HG03439 (cell line): ENCODE measurements around the gene SPAG7.
"Not testable (repeated sequence)": the region's sequence is repeated elsewhere in the genome, so short reads cannot be mapped to it uniquely, and the experiment has no call there.

ENCODE experiments used
- ATAC-seq: cut with Tn5 transposase; IDR thresholded peaks from one replicate; pipeline ENCODE4 v1.9.1; 2021; ENCODE audit warnings: mild to moderate bottlenecking, moderate library complexity; ENCODE audit not compliant: unreplicated experiment

SPAG7 gene

DNA sequence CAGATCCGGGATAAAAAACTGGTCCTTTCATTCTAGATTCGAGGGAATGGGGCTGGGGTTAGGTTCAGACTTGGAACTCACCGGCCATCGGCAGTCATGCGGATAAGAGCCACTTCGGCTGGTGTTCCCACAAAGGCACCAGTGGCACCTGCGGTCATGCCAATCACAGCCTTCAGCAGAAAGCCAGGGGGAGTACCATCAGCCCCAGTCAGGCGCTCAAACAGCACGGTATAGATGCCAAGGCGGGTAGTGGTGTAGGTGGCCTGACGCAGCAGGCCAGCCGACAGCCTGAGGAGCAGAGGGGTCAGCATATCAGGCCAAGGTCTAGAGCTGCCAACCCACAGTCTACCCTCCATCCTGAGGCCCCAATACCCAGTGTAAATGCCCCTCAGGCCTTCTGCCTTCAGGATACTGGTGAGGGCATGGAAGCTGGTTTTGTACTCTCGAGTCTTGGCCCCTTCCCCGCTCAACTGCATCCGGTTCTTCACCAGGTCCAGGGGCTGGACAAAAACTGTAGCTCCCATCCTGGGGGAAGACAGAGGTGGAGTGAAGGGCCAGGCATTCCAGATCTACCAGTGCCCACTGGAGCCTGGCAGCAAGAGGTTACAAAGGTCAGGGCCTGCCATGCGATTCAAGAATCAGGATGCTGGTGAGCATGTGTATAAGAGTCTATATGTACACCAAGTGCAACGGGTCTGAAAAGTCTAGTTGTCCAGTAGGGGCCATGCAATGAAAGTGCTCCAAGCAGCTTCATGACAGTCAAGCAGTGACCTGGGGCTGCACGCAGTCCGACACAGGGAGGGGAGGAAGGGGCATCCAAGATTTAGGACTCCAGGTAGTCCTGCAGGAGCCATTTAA is 28.7 kb downstream of the SPAG7 start:
- ATAC-seq: peak; percentile 1

DNA sequence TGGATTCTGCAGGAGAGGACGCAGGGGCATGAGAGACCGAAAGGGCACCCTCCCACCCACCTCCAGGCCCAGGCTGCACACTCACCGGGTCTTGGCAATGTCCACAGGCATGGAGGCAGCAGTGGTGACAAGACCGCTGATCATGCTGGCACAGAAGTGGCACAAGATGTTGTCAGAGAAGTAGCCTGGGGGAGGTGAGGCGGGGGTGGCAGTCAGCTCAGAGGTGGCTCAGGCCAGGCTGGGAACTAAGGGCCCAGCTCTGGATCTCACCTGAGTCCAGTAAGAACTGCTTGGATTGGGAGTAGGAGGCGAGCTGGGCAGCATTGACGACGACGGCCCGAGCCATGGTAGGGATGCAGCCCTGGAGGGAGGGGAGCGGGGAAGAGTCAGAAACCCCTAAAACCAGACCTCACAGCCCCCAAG is 29.5 kb downstream of the SPAG7 start:
- no peak for ATAC-seq

DNA sequence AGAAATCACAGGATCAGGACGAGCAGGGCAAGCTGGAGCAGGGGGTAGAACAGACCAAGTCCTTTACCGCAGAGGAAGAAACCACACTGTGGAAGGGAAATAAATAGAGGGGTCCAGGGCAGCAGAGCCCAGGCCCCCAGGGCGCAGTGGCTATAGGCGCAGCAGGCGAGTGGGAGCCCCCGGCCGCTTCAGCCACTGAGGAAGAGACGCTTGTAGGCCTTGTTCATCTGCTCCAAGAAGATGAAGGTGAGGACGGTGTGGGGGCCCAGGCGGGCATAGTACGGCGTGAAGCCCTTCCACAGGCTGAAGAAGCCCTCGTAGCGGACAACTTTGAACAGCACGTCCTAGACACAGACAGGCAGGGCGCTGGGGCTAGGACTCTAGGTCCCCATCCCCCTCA is 30.1 kb downstream of the SPAG7 start:
- no peak for ATAC-seq

DNA sequence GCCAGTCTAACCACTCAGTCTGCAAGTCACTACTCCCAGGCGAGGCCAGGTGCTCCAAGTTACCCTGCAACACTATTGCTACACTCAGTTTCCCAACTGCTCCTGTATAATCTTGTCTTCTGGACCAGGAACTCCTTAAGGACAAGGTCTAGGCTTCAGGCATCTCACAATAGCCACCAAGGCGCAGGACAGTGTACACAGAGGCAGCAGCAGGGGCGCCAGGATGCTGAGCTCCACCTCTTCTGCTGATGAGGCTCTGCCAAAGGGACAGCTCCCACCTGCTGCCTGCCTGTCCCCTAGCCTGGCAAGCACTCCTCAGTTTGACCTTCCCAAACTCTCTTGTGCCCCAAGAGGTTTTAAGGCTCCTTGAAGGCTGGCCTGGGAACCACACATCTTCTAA is 31.2 kb downstream of the SPAG7 start:
- ATAC-seq: no peak

DNA sequence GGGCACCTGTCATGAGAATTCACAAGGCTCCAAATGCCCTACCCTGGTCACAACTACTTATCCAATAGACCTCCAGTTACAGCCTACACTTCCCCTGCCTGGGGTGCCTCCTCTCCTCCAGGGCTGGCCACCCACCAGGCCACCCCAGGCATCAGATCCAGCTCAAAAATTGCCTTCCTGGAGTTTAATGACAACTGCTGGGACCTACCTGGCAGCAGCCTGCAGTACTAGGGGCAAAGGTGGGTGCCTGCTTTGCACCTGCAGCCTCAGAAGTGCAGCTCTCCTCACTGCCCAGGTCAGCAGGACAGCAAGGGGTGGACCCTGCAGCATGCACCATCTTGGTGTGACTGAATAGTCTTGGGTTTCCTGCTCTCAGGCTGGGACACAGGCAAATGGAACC is 32.0 kb downstream of the SPAG7 start:
- no peak for ATAC-seq

DNA sequence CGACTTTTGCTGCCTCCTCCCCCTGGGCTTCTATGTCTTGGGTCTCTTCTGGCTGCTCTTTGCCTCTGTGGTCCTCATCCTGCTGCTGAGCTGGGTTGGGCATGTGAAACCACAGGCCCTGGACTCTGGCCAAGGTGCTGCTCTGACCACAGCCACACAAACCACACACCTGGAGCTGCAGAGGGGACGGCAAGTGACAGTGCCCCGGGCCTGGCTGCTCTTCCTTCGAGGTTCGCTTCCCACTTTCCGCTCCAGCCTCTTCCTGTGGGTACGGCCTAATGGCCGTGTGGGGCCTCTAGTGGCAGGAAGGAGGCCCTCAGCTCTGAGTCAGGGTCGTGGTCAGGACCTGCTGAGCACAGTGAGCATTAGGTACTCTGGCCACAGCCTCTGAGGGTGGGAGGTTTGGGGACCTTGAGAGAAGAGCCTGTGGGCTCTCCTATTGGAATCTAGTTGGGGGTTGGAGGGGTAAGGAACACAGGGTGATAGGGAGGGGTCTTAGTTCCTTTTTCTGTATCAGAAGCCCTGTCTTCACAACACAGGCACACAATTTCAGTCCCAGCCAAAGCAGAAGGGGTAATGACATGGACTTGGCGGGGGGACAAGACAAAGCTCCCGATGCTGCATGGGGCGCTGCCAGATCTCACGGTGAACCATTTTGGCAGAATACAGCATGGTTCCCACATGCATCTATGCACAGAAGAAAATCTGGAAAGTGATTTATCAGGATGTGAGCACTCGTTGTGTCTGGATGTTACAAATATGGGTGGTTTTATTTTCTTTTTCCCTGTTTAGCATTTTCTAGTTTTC is 33.2 kb downstream of the SPAG7 start:
- no peak for ATAC-seq

DNA sequence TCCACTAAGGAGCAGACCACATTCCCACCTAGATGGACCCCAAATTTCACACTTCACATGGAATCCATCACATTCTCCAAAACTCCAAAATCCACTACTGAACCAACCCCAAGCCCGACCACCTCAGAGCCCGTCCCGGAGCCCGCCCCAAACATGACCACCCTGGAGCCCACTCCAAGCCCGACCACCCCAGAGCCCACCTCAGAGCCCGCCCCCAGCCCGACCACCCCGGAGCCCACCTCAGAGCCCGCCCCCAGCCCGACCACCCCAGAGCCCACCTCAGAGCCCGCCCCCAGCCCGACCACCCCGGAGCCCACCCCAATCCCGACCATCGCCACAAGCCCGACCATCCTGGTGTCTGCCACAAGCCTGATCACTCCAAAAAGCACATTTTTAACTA is 34.0 kb downstream of the SPAG7 start:
- ATAC-seq: no peak

DNA sequence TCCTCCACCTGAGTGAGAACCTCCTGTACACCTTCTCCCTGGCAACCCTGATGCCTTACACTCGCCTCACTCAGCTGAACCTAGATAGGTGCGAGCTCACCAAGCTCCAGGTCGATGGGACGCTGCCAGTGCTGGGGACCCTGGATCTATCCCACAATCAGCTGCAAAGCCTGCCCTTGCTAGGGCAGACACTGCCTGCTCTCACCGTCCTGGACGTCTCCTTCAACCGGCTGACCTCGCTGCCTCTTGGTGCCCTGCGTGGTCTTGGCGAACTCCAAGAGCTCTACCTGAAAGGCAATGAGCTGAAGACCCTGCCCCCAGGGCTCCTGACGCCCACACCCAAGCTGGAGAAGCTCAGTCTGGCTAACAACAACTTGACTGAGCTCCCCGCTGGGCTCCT is 34.9 kb downstream of the SPAG7 start:
- ATAC-seq: no peak

DNA sequence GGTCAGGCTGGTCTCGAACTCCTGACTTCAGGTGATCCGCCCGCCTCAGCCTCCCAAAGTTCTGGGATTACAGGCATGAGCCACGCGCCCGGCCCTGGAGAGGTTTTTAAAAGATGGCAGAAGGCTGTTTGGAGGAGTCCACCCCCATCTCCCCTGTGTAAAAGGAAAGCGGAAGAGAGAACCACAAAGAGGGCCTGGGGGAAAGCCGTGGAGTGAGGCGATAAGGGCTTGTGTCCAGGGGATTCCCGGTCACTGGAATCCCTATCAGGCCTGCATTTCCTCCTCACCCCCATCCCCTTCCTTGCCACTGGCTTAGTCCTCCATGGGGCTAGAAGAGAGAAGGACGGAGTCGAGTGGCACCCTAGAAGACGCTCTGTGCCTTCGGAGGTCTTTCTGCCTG is 35.7 kb downstream of the SPAG7 start, which contains the start of gene GP1BA:
Gene GP1BA (plus strand): TSS at position 315 of the 400 bp plus-strand sequence. CDS start 328 bp downstream, outside the sequence.
- ATAC-seq: no peak

DNA sequence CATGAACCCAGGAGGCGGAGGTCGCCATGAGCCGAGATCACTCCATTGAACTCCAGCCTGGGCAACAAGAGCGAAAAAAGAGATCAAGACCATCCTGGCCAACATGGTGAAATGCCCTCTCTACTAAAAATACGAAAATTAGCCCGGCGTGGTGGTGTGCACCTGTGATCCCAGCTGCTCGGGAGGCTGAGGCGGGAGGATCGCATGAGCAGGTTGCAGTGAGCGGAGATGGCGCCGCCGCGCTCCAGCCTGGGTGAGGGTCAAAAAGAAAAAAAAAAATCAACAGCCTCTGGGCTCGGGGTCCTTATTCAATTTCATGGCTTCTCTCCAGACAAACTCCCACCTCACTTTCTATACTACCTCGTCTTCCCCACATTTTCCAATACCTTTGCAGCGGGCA is 38.7 kb downstream of the SPAG7 start:
- no peak for ATAC-seq

DNA sequence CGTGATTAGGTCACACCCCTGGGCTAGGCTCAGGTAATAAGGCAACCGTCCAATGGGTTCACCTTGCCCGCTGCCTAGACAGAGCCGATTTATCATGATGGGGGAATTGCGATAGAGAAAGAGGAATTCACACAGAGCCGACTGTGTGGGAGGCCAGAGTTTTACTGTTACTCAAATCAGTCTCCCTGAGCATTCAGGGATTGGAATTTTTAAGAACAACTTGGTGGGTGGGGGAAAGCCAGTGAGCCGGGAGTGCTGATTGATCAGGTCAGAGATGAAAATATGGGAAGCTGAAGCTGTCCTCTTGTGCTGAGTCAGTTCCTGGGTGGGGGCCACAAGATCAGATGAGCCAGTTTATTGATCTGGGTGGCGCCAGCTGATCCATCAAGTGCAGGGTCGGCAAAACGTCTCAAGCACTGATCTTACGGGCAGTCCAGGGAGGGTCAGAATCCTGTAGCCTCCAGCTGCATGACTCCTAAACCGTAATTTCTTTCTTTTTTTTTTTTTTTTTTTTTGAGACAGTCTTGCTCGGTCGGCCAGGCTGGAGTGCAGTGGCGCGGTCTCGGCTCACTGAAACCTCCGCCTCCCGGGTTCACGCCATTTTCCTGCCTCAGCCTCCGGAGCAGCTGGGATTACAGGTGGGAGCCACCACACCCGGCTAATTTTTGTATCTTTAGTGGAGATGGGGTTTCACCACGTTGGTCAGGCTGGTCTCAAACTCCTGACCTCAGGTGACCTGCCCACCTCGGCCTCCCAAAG is 40.9 kb downstream of the SPAG7 start:
- ATAC-seq: not testable (repeated sequence)

DNA sequence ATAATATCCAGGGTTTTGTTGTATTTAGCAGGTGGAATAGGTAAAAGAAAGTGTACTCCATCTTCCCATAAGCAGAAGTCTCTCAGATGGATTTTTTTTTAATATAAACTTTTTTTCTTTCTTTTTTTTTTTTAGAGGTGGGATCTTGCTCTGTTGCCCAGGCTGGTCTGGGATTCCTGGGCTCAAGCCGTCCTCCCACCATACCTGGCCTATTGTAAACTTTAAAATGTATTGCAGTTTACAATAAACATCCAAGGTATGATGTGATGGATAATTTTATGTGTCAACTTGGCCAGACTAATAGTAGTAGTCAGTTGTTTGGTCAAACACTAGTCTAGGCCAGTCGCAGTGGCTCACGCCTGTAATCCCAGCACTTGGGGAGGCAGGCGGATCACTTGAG is 46.3 kb downstream of the SPAG7 start:
- no peak for ATAC-seq

DNA sequence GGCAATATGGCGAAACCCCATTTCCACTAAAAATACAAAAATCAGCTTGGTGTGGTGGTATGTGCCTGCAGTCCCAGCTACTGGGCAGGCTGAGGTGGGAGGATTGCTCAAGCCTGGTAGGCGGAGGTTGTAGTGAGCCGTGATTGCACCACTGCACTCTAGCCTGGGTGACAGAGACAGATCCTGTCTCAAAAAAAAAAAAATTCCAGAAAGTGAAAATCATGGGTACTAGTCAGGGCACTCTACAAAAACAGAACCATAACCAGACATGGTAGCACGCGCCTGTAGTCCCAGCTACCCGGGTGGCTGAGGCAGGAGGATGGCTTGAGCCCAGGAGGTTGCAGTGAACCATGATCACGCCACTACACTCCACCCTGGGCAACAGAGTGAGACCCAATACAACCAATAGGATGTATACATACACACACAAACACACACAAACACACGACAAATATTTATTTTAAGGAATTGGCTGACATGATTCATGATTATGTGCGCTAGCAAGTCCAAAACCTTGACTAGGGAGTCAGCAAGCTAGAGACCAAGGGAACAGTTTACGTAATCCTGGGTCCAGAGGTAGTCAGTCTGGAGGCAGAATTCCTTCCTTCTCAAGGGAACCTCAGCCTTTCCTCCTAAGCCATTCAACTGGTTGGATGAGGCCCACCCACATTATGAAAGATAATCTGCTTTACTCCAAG is 47.1 kb downstream of the SPAG7 start:
- no peak for ATAC-seq

DNA sequence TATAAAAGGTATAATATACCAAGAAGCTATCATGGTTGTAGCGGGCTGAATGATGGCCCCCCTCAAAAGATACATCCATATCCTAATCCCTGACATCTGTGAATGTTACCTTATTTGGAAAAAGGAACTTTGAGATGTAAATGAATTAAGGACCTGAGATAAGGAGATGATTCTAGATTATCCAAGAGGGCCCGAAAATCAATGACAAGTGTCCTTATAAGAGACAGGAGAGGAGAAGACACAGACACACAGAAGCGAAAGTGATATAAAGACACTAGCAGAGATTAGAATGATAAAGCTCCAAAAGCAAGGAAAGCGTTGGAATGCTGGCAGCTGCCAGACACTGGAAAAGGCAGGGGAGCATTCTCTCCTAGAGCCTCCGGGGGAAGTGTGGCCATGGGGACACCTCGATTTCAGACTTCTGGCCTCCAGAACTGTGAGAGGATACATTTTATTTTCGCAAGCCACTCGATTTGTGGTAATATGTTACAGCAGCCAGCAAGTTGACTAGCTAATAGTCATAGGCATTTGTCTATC is 48.0 kb downstream of the SPAG7 start:
- no peak for ATAC-seq

DNA sequence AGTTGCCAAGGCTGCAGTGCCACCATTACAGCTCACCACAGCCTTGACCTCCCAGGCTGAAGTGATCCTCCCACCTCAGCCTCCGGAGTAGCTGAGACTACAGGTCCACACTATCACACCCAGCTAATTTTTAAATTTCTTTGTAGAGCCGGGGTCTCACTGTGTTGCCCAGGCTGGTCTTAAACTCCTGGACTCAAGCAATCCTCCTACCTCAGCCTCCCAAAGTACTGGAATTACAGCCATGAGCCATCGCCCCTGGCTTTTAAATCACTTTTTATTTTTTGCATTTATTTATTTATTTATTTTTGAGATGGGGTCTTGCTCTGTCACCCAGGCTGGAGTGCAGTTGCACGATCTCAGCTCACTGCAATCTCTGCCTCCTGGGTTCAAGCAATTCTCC is 53.1 kb downstream of the SPAG7 start:
- ATAC-seq: not testable (repeated sequence)

DNA sequence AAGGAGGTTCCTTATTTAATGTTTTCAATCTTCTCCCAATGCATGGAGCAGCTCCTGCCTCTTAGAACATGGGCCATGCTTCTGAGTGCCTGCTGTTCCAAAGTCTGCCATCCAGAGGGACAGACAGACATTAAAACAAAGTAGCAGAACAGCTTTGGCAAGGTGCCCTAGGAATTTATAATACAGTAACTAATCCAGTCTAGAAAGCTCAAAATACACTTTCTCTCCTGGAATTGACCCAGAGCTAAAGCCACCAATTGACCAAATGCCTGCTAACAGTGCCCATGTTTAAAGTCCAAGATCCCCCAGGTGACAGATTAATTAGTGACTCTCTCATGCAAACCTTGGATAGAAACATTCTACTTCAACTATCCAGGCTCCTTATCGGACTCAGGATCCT is 53.6 kb downstream of the SPAG7 start:
- no peak for ATAC-seq
